ENCODE data around the gene SPI1.

DNA sequence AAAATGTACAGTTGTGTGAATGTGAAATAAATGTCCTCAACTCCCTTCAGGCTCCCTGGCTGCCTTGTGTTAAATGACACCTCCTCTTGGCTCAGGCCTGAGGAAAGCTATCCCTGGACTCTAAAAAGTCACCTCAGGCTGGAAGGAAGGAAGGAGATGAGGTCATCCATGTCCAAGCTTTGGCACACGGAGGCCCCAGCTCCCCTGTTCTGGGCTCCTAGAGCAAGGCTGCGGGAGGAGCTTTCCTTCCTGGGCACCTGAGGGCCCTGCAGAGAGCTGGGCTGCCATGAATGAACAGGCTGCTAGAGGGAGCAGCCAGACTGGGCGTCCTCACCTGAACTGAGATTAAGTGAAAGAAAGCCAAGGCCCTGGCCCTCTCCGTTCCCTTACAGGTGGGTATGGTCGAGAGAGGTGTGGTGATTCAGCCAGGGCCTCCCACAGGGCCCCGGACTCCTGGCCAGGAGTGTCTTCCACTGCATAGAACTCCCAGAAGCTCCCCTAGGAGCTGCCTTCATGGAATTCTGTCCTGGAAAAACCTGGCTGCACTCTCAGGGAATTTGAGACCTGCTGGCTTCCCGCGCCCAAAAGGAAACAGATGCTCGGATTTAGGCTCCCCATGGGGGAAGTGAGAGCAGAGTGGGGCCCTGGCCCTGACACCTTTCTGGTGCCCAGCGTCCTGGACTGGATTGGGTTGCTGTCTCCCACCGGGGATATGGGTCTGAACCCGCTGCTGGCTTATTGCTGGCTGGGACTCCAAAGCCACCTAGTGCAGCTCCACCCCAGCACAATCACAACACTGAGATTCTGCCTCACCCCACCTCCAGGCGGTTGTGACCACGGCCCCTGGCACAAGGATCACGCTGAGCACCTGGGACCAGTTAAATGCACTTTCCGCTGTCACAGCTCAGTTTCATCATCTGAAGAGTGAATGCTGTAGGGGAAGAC, 48.1 kb downstream of the SPI1 start:
- TF ChIP-seq, protein P1, sequence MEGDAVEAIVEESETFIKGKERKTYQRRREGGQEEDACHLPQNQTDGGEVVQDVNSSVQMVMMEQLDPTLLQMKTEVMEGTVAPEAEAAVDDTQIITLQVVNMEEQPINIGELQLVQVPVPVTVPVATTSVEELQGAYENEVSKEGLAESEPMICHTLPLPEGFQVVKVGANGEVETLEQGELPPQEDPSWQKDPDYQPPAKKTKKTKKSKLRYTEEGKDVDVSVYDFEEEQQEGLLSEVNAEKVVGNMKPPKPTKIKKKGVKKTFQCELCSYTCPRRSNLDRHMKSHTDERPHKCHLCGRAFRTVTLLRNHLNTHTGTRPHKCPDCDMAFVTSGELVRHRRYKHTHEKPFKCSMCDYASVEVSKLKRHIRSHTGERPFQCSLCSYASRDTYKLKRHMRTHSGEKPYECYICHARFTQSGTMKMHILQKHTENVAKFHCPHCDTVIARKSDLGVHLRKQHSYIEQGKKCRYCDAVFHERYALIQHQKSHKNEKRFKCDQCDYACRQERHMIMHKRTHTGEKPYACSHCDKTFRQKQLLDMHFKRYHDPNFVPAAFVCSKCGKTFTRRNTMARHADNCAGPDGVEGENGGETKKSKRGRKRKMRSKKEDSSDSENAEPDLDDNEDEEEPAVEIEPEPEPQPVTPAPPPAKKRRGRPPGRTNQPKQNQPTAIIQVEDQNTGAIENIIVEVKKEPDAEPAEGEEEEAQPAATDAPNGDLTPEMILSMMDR (IDR thresholded peaks at IDR 0.05), result no peak
- no peak for TF ChIP-seq POLR2A (IDR thresholded peaks at IDR 0.05)
